ENCODE data around the gene CTDSPL.

DNA sequence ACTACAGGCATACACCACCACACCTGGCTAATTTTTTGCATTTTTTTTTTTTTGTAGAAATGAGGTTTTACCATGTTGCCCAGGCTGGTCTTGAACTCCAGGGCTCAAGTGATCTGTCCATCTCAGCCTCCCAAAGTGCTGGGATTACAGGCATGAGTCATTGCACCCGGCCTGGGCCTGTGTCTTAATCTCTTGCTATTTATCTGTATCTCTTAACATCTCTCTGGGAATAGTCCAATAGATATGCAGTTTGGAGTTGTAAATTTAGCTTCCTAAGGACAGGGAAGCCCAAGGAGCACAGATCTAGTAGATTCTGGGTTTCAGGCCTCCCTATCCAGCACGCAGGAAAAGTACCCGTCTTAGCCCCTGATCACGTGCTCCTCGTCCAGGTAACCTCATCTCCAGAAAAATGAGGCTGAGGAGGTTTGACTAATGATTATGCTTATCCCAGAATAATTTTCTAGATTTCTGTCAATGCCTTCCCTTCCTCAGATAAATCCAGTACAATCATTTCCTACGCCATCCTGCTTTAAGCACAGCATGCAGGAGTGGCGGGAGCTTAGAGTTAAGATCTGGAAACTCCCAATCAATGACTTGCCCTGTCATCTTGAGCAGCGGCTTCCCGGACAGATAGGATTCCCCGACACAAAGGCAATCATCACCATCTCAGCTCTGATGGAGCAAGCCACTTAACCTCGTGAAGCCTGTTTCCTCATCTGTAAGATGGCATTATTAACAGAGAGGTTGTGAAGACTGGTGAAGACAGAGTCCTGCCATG lies 12.3 kb upstream of the CTDSPL start:
- TF ChIP-seq POLR2AphosphoS5 (IDR thresholded peaks at IDR 0.05; ENCODE audit: borderline replicate concordance, low read depth, low read length) = no peak
- TF ChIP-seq EZH2 (IDR thresholded peaks at IDR 0.05) = no peak
